Measurements from ENCODE around the gene TMEM203. TPM values are rescaled to one million over a fixed set of nuclear protein-coding genes. Genes with fewer than 3 reads are reported as not detected.
A peak's percentile ranks its signal among the peaks of the same experiment; 100 is the strongest.

Gene TMEM203
- polyA plus RNA-seq, 1 of the 3 experiments (the other 2 are of a cell fraction) = 55.6 TPM

DNA sequence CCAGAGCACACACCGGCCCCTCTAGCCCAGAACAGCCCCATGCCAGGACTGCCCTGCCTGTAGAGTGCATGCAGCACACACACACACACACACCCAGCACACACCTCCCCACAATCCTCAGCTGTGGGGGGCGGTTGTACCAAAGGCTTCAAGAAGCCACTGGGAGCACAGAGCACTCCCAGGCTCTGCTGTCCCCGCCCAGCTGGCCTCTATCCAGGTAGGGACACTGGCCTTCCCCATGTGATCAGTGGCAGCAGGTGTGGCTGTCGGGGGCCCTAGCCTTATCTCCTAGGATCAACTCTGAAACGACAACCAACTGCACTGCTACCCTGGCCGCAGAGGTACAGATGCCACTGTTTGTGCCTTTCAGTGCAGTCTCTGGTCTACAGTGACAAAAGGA is 19.1 kb downstream of the TMEM203 start:
- no peak overlapping the region for H3K9ac ChIP-seq
- peaks cover 16% of the 10 kb centered on the region for H3F3A ChIP-seq (replicated peaks; ENCODE audit: insufficient read depth)
- H2AFZ ChIP-seq (ENCODE audit: low read depth) = no peak overlapping the region
- H3K36me3 ChIP-seq (replicated peaks in 1 of 2; ENCODE audit: control insufficient read depth in 1 of 2, insufficient read depth in 2 of 2, low read length in 1 of 2) = peaks cover 3 to 53% of the 10 kb centered on the region in 2 experiments
- no peak overlapping the region for H3K4me3 ChIP-seq (ENCODE audit: low read depth in 2 of 2, low read length in 1 of 2)
- peak overlapping the region; percentile 99 for H3K4me2 ChIP-seq
- DNase-seq = no peak
- H4K20me1 ChIP-seq (ENCODE audit: insufficient read depth) = peaks cover 22% of the 10 kb centered on the region
- H3K79me2 ChIP-seq (ENCODE audit: insufficient read depth) = peaks cover 47% of the 10 kb centered on the region
- POLR2A ChIA-PET = no interaction called here
- no peaks in the 10 kb centered on the region for H3K9me2 ChIP-seq
- peaks cover 12 to 35% of the 10 kb centered on the region in 2 experiments; a peak in 3 of 4 replicates for H3K4me1 ChIP-seq (ENCODE audit: control insufficient read depth in 1 of 2, insufficient read depth in 2 of 2, low read depth in 1 of 2, low read length in 1 of 2)
- H3K27ac ChIP-seq (ENCODE audit: low read depth in 2 of 2, low read length in 1 of 2) = no peak overlapping the region
- CTCF ChIA-PET = interaction anchor here (1.4 to 3.5 kb wide), 2 partner anchors 14 to 50 kb away, joined by 4 to 24 read pairs; partner anchors contain the start of genes LRRC26 and TMEM210
- 53% methylated on average over 3 of the region's 6 CpGs for WGBS (ENCODE audit: low lambda C conversion rate)
- TF ChIP-seq RAD21 (IDR thresholded peaks at IDR 0.05; ENCODE audit: low read length) (no peak), NRF1 (IDR thresholded peaks at IDR 0.05; ENCODE audit: low read depth, low read length) (no peak), TAF1 (IDR thresholded peaks at IDR 0.05; ENCODE audit: borderline replicate concordance, low read depth, low read length) (no peak), JUND (IDR thresholded peaks at IDR 0.05) (no peak), NFIC (IDR thresholded peaks at IDR 0.05; ENCODE audit: borderline replicate concordance) (no peak), MXI1 (IDR thresholded peaks at IDR 0.05; ENCODE audit: low read depth, low read length) (no peak), YY1 (IDR thresholded peaks at IDR 0.05; ENCODE audit: low read depth) (no peak), FOSL2 (IDR thresholded peaks at IDR 0.05; ENCODE audit: borderline replicate concordance, low read depth) (no peak), FOXJ3 (CRISPR knock-in tag; IDR thresholded peaks at IDR 0.05) (no peak), FOXM1 (IDR thresholded peaks at IDR 0.05; ENCODE audit: low read depth) (no peak), EP300 (IDR thresholded peaks at IDR 0.05; ENCODE audit: borderline replicate concordance in 1 of 2, low read depth in 1 of 2, low read length in 1 of 2) (no peak), EZH2phosphoT487 (IDR thresholded peaks at IDR 0.05; ENCODE audit: borderline replicate concordance, low read depth) (no peak), CHD2 (IDR thresholded peaks at IDR 0.05; ENCODE audit: low read length, partially characterized antibody) (no peak), SIN3A (IDR thresholded peaks at IDR 0.05; ENCODE audit: borderline replicate concordance, low read depth, low read length) (no peak)
- TF ChIP-seq, protein P1, sequence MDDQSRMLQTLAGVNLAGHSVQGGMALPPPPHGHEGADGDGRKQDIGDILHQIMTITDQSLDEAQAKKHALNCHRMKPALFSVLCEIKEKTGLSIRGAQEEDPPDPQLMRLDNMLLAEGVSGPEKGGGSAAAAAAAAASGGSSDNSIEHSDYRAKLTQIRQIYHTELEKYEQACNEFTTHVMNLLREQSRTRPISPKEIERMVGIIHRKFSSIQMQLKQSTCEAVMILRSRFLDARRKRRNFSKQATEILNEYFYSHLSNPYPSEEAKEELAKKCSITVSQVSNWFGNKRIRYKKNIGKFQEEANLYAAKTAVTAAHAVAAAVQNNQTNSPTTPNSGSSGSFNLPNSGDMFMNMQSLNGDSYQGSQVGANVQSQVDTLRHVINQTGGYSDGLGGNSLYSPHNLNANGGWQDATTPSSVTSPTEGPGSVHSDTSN (IDR thresholded peaks at IDR 0.05) = no peak
- TF ChIP-seq, protein P2, sequence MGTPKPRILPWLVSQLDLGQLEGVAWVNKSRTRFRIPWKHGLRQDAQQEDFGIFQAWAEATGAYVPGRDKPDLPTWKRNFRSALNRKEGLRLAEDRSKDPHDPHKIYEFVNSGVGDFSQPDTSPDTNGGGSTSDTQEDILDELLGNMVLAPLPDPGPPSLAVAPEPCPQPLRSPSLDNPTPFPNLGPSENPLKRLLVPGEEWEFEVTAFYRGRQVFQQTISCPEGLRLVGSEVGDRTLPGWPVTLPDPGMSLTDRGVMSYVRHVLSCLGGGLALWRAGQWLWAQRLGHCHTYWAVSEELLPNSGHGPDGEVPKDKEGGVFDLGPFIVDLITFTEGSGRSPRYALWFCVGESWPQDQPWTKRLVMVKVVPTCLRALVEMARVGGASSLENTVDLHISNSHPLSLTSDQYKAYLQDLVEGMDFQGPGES (IDR thresholded peaks at IDR 0.05; ENCODE audit: low read depth, low read length) = no peak
- TF ChIP-seq, protein P3, sequence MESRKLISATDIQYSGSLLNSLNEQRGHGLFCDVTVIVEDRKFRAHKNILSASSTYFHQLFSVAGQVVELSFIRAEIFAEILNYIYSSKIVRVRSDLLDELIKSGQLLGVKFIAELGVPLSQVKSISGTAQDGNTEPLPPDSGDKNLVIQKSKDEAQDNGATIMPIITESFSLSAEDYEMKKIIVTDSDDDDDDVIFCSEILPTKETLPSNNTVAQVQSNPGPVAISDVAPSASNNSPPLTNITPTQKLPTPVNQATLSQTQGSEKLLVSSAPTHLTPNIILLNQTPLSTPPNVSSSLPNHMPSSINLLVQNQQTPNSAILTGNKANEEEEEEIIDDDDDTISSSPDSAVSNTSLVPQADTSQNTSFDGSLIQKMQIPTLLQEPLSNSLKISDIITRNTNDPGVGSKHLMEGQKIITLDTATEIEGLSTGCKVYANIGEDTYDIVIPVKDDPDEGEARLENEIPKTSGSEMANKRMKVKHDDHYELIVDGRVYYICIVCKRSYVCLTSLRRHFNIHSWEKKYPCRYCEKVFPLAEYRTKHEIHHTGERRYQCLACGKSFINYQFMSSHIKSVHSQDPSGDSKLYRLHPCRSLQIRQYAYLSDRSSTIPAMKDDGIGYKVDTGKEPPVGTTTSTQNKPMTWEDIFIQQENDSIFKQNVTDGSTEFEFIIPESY (IDR thresholded peaks at IDR 0.05; ENCODE audit: borderline replicate concordance, low read depth) = no peak
- TF ChIP-seq, protein P4, sequence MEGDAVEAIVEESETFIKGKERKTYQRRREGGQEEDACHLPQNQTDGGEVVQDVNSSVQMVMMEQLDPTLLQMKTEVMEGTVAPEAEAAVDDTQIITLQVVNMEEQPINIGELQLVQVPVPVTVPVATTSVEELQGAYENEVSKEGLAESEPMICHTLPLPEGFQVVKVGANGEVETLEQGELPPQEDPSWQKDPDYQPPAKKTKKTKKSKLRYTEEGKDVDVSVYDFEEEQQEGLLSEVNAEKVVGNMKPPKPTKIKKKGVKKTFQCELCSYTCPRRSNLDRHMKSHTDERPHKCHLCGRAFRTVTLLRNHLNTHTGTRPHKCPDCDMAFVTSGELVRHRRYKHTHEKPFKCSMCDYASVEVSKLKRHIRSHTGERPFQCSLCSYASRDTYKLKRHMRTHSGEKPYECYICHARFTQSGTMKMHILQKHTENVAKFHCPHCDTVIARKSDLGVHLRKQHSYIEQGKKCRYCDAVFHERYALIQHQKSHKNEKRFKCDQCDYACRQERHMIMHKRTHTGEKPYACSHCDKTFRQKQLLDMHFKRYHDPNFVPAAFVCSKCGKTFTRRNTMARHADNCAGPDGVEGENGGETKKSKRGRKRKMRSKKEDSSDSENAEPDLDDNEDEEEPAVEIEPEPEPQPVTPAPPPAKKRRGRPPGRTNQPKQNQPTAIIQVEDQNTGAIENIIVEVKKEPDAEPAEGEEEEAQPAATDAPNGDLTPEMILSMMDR (IDR thresholded peaks at IDR 0.05) = no peak
- TF ChIP-seq, protein P5, sequence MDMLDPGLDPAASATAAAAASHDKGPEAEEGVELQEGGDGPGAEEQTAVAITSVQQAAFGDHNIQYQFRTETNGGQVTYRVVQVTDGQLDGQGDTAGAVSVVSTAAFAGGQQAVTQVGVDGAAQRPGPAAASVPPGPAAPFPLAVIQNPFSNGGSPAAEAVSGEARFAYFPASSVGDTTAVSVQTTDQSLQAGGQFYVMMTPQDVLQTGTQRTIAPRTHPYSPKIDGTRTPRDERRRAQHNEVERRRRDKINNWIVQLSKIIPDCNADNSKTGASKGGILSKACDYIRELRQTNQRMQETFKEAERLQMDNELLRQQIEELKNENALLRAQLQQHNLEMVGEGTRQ (IDR thresholded peaks at IDR 0.05; ENCODE audit: borderline replicate concordance, low read depth, low read length) = no peak
- TF ChIP-seq, protein P6, sequence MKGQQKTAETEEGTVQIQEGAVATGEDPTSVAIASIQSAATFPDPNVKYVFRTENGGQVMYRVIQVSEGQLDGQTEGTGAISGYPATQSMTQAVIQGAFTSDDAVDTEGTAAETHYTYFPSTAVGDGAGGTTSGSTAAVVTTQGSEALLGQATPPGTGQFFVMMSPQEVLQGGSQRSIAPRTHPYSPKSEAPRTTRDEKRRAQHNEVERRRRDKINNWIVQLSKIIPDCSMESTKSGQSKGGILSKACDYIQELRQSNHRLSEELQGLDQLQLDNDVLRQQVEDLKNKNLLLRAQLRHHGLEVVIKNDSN (IDR thresholded peaks at IDR 0.05; ENCODE audit: borderline replicate concordance, low read depth) = no peak
- H3K27me3 ChIP-seq (ENCODE audit: insufficient read depth) = no peaks in the 10 kb centered on the region
- no peaks in the 10 kb centered on the region for H3K9me3 ChIP-seq
